H1 (cell line): Measurements from ENCODE around the gene RBFA. TPM values are rescaled to one million over a fixed set of nuclear protein-coding genes. Genes with fewer than 3 reads are reported as not detected.

Experiments used
- CHD1 ChIP-seq: IDR thresholded peaks from 2 replicates; pipeline ENCODE4 v1.6.1; 2012; ENCODE audit warnings: low read depth, low read length, improper control_type of control experiment
- EZH2 ChIP-seq: fragments of 200-600 bp; sonication (generic); IDR thresholded peaks from 2 replicates; pipeline ENCODE4 v1.7.1; 2012; ENCODE audit warnings: low read depth, mild to moderate bottlenecking, moderate library complexity, low read length, inconsistent platforms; ENCODE audit not compliant: severe bottlenecking
- GABPA ChIP-seq: IDR thresholded peaks from 2 replicates; pipeline ENCODE4 v1.6.1; 2011; ENCODE audit warnings: mild to moderate bottlenecking, low read length, moderate library complexity, borderline replicate concordance; ENCODE audit not compliant: insufficient read depth
- polyA plus RNA-seq, 7 experiments: library from polyadenylated mRNA; depleted of rRNA in 3 of 7; stranded (reverse) in 5 of 7; unstranded in 2 of 7; fragments of >200 nt in 5 of 7; fragments of 200-250 nt in 2 of 7; gene quantifications; 1 replicate in 5 of 7; 2 replicates in 1 of 7; 4 replicates in 1 of 7; pipeline versions ENCODE4 v1.2.1 to v1.2.3, GENCODE V29; 2011 to 2013; ENCODE audit warnings: missing spikeins in 2 of 7, mixed read lengths in 2 of 7
- total RNA-seq: library from RNA; stranded (reverse); fragmentation: NEBNext Ultra II Directional; extraction: Animal tissue kit (Norgen Biotek cat#: 25700); gene quantifications from 2 replicates; pipeline ENCODE4 v1.2.1, GENCODE V29; 2021
- TF ChIP-seq, protein P1 (sequence below): fragments of 300-600 bp; sonication (generic); IDR thresholded peaks from 2 replicates; pipeline ENCODE4 v1.7.1; 2012; ENCODE audit warnings: low read length, moderate library complexity, mild to moderate bottlenecking, inconsistent platforms; ENCODE audit not compliant: insufficient replicate concordance
- TF ChIP-seq, protein P2 (sequence below): IDR thresholded peaks from 2 replicates; pipeline ENCODE4 v1.6.1; 2011; ENCODE audit warnings: low read length, improper control_type of control experiment
- TF ChIP-seq, protein P3 (sequence below): IDR thresholded peaks from 2 replicates; pipeline ENCODE4 v1.6.1; 2012; ENCODE audit warnings: low read length, inconsistent platforms

The RBFA gene
- total and polyA plus RNA-seq, 2 of the 8 experiments (the other 6 are each of a cell fraction or from before 2014, with no cell fraction given): 19.2 to 29.5 TPM

DNA sequence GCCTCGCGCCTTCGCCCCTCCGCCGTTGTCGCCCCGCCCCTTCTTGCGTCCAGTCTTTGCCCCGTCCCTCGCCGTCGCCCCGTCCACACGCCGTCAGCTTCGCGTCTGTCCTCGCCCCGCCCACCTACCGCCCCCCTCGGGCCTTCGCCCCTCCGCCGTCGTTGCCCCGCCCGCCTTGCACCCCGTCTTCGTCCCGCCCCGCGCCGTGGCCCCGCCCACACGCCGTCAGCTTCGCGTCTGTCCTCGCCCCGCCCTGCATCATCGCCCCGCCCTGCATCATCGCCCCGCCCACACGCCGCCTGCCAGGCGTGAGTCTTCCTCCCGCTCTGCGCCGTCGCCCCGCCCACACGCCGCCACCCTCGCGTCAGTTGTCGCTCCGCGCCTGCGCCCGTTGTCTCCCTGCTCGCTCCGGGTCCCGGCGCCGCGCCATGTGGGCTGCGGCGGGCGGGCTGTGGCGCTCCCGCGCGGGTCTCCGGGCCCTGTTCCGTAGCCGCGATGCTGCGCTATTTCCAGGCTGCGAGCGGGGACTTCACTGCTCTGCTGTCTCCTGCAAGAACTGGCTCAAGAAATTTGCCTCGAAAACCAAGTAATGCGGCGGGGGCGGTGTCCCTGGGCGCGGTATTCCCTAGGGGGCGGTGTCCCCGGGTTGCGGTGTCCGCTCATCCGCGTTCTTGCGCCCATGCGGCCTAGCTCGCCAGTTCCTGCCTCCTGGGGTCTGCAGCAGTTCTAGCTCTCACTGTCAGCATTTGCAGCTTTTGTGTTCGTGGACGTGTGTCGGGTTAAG, at the start of gene RBFA (continued):
- TF ChIP-seq, protein P1, sequence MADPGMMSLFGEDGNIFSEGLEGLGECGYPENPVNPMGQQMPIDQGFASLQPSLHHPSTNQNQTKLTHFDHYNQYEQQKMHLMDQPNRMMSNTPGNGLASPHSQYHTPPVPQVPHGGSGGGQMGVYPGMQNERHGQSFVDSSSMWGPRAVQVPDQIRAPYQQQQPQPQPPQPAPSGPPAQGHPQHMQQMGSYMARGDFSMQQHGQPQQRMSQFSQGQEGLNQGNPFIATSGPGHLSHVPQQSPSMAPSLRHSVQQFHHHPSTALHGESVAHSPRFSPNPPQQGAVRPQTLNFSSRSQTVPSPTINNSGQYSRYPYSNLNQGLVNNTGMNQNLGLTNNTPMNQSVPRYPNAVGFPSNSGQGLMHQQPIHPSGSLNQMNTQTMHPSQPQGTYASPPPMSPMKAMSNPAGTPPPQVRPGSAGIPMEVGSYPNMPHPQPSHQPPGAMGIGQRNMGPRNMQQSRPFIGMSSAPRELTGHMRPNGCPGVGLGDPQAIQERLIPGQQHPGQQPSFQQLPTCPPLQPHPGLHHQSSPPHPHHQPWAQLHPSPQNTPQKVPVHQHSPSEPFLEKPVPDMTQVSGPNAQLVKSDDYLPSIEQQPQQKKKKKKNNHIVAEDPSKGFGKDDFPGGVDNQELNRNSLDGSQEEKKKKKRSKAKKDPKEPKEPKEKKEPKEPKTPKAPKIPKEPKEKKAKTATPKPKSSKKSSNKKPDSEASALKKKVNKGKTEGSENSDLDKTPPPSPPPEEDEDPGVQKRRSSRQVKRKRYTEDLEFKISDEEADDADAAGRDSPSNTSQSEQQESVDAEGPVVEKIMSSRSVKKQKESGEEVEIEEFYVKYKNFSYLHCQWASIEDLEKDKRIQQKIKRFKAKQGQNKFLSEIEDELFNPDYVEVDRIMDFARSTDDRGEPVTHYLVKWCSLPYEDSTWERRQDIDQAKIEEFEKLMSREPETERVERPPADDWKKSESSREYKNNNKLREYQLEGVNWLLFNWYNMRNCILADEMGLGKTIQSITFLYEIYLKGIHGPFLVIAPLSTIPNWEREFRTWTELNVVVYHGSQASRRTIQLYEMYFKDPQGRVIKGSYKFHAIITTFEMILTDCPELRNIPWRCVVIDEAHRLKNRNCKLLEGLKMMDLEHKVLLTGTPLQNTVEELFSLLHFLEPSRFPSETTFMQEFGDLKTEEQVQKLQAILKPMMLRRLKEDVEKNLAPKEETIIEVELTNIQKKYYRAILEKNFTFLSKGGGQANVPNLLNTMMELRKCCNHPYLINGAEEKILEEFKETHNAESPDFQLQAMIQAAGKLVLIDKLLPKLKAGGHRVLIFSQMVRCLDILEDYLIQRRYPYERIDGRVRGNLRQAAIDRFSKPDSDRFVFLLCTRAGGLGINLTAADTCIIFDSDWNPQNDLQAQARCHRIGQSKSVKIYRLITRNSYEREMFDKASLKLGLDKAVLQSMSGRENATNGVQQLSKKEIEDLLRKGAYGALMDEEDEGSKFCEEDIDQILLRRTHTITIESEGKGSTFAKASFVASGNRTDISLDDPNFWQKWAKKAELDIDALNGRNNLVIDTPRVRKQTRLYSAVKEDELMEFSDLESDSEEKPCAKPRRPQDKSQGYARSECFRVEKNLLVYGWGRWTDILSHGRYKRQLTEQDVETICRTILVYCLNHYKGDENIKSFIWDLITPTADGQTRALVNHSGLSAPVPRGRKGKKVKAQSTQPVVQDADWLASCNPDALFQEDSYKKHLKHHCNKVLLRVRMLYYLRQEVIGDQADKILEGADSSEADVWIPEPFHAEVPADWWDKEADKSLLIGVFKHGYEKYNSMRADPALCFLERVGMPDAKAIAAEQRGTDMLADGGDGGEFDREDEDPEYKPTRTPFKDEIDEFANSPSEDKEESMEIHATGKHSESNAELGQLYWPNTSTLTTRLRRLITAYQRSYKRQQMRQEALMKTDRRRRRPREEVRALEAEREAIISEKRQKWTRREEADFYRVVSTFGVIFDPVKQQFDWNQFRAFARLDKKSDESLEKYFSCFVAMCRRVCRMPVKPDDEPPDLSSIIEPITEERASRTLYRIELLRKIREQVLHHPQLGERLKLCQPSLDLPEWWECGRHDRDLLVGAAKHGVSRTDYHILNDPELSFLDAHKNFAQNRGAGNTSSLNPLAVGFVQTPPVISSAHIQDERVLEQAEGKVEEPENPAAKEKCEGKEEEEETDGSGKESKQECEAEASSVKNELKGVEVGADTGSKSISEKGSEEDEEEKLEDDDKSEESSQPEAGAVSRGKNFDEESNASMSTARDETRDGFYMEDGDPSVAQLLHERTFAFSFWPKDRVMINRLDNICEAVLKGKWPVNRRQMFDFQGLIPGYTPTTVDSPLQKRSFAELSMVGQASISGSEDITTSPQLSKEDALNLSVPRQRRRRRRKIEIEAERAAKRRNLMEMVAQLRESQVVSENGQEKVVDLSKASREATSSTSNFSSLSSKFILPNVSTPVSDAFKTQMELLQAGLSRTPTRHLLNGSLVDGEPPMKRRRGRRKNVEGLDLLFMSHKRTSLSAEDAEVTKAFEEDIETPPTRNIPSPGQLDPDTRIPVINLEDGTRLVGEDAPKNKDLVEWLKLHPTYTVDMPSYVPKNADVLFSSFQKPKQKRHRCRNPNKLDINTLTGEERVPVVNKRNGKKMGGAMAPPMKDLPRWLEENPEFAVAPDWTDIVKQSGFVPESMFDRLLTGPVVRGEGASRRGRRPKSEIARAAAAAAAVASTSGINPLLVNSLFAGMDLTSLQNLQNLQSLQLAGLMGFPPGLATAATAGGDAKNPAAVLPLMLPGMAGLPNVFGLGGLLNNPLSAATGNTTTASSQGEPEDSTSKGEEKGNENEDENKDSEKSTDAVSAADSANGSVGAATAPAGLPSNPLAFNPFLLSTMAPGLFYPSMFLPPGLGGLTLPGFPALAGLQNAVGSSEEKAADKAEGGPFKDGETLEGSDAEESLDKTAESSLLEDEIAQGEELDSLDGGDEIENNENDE: no peak
- TF ChIP-seq EZH2: no peak
- TF ChIP-seq, protein P2, sequence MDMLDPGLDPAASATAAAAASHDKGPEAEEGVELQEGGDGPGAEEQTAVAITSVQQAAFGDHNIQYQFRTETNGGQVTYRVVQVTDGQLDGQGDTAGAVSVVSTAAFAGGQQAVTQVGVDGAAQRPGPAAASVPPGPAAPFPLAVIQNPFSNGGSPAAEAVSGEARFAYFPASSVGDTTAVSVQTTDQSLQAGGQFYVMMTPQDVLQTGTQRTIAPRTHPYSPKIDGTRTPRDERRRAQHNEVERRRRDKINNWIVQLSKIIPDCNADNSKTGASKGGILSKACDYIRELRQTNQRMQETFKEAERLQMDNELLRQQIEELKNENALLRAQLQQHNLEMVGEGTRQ: no peak
- TF ChIP-seq CHD1: no peak
- TF ChIP-seq GABPA: no peak
- TF ChIP-seq, protein P3, sequence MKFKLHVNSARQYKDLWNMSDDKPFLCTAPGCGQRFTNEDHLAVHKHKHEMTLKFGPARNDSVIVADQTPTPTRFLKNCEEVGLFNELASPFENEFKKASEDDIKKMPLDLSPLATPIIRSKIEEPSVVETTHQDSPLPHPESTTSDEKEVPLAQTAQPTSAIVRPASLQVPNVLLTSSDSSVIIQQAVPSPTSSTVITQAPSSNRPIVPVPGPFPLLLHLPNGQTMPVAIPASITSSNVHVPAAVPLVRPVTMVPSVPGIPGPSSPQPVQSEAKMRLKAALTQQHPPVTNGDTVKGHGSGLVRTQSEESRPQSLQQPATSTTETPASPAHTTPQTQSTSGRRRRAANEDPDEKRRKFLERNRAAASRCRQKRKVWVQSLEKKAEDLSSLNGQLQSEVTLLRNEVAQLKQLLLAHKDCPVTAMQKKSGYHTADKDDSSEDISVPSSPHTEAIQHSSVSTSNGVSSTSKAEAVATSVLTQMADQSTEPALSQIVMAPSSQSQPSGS: no peak
